Measurements from ENCODE around the gene RHOG.

DNA sequence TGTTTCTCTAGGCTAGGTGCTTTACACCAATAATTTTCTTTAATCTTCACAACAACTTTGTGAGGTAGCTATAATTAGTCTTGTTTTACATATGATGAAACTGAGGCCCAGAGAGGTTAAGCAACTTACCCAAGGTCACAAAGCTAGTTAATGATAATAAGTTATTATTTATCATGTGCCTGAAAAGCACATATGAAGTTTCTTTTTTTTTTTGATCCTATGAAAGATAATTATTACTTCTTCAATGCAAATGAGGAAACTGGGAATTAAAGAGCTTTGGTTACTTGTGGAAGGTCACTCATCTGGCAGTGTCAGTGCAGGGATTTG is 37.5 kb upstream of the RHOG start:
- TF ChIP-seq POLR2A (IDR thresholded peaks at IDR 0.05; ENCODE audit: low read length) (no peak), RFX5 (IDR thresholded peaks at IDR 0.05) (no peak), RNF2 (IDR thresholded peaks at IDR 0.05; ENCODE audit: borderline replicate concordance, low read depth) (no peak), NPAS2 (CRISPR knock-in tag; IDR thresholded peaks at IDR 0.05; ENCODE audit: borderline replicate concordance) (no peak), POLR2AphosphoS2 (conservative IDR thresholded peaks at IDR 0.05; ENCODE audit: low read length) (no peak), CEBPB (IDR thresholded peaks at IDR 0.05) (no peak), MYC (IDR thresholded peaks at IDR 0.05; ENCODE audit: borderline replicate concordance, low read length) (no peak), HOXA7 (CRISPR knock-in tag; IDR thresholded peaks at IDR 0.05) (no peak), ZNF302 (CRISPR knock-in tag; IDR thresholded peaks at IDR 0.05) (no peak), KDM5A (IDR thresholded peaks at IDR 0.05) (no peak), KDM1A (IDR thresholded peaks at IDR 0.05; ENCODE audit: low read depth) (no peak), CHD4 (IDR thresholded peaks at IDR 0.05; ENCODE audit: borderline replicate concordance) (no peak)
- TF ChIP-seq, protein P1, sequence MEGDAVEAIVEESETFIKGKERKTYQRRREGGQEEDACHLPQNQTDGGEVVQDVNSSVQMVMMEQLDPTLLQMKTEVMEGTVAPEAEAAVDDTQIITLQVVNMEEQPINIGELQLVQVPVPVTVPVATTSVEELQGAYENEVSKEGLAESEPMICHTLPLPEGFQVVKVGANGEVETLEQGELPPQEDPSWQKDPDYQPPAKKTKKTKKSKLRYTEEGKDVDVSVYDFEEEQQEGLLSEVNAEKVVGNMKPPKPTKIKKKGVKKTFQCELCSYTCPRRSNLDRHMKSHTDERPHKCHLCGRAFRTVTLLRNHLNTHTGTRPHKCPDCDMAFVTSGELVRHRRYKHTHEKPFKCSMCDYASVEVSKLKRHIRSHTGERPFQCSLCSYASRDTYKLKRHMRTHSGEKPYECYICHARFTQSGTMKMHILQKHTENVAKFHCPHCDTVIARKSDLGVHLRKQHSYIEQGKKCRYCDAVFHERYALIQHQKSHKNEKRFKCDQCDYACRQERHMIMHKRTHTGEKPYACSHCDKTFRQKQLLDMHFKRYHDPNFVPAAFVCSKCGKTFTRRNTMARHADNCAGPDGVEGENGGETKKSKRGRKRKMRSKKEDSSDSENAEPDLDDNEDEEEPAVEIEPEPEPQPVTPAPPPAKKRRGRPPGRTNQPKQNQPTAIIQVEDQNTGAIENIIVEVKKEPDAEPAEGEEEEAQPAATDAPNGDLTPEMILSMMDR (IDR thresholded peaks at IDR 0.05) = no peak
- TF ChIP-seq, protein P2, sequence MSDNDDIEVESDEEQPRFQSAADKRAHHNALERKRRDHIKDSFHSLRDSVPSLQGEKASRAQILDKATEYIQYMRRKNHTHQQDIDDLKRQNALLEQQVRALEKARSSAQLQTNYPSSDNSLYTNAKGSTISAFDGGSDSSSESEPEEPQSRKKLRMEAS (IDR thresholded peaks at IDR 0.05) = no peak
